HepG2 (cell line): Measurements from ENCODE around the gene IRF3. TPM values are rescaled to one million over a fixed set of nuclear protein-coding genes. Genes with fewer than 3 reads are reported as not detected.
A peak's percentile ranks its signal among the peaks of the same experiment; 100 is the strongest.

Source experiments
- ARNT ChIP-seq: fragments of 450-650 bp; IDR thresholded peaks from 2 replicates; pipeline ENCODE4 v1.6.1; 2017
- ELF3 ChIP-seq: IDR thresholded peaks from 2 replicates; pipeline ENCODE4 v1.6.1; 2016; ENCODE audit warnings: missing genetic modification reagents, missing compliant biosample characterization
- HDAC6 ChIP-seq: fragments of 200-600 bp; sonication (generic); IDR thresholded peaks from 2 replicates; pipeline ENCODE4 v1.7.0; 2017; ENCODE audit warnings: mild to moderate bottlenecking, antibody characterized with exemption, low read length, low read depth
- NFIB ChIP-seq: sonication (generic); formaldehyde crosslinking; IDR thresholded peaks from 2 replicates; pipeline ENCODE4 v1.9.0; 2021; ENCODE audit warnings: missing genetic modification reagents, mild to moderate bottlenecking, borderline replicate concordance
- NFYC ChIP-seq: IDR thresholded peaks from 2 replicates; pipeline ENCODE4 v1.6.1; 2016; ENCODE audit warnings: missing genetic modification reagents, missing compliant biosample characterization
- ZNF282 ChIP-seq: fragments of 450-650 bp; IDR thresholded peaks from 2 replicates; pipeline ENCODE4 v1.6.1; 2018; ENCODE audit not compliant: partially characterized antibody
- ZNF33A ChIP-seq: sonication (generic); formaldehyde crosslinking; IDR thresholded peaks from 2 replicates; pipeline ENCODE4 v1.5.1; 2020; ENCODE audit warnings: missing genetic modification reagents, mild to moderate bottlenecking, moderate library complexity, borderline replicate concordance
- ZNF543 ChIP-seq: sonication (generic); formaldehyde crosslinking; IDR thresholded peaks from 2 replicates; pipeline ENCODE4 v1.4.0; 2020; ENCODE audit warnings: mild to moderate bottlenecking, missing genetic modification reagents
- ZNF557 ChIP-seq: sonication (generic); formaldehyde crosslinking; IDR thresholded peaks from 2 replicates; pipeline ENCODE4 v1.4.0; 2020; ENCODE audit warnings: missing genetic modification reagents
- ZNF672 ChIP-seq: sonication (generic); formaldehyde crosslinking; IDR thresholded peaks from 2 replicates; pipeline ENCODE4 v1.8.1; 2022; ENCODE audit warnings: missing genetic modification reagents
- ZNF703 ChIP-seq: sonication (generic); formaldehyde crosslinking; IDR thresholded peaks from 2 replicates; pipeline ENCODE4 v1.5.1; 2020; ENCODE audit warnings: missing genetic modification reagents, mild to moderate bottlenecking, moderate library complexity, borderline replicate concordance
- ZNF761 ChIP-seq: sonication (generic); formaldehyde crosslinking; conservative IDR thresholded peaks from 2 replicates; pipeline ENCODE4 v1.4.0; 2020; ENCODE audit warnings: mild to moderate bottlenecking, missing genetic modification reagents
- ZNF891 ChIP-seq: sonication (generic); formaldehyde crosslinking; IDR thresholded peaks from 2 replicates; pipeline ENCODE4 v1.5.0; 2020; ENCODE audit warnings: mild to moderate bottlenecking, missing genetic modification reagents
- ZSCAN30 ChIP-seq: sonication (generic); formaldehyde crosslinking; IDR thresholded peaks from 2 replicates; pipeline ENCODE4 v1.5.0; 2020; ENCODE audit warnings: mild to moderate bottlenecking, missing genetic modification reagents
- polyA plus RNA-seq, 8 experiments: library from polyadenylated mRNA; depleted of rRNA in 3 of 8; stranded (reverse) in 7 of 8; unstranded in 1 of 8; fragments of >200 nt; fragmentation: Illumina TruSeq in 4 of 8; extraction: Trizol in 4 of 8; gene quantifications; 2 replicates each; pipeline versions ENCODE4 v1.2.1 to v1.2.3, GENCODE V29; 2011 to 2016; ENCODE audit warnings: low read depth in 4 of 8, missing spikeins in 1 of 8, mixed read lengths in 1 of 8; ENCODE audit not compliant: insufficient read depth in 1 of 8
- total RNA-seq, 5 experiments: library from RNA; depleted of rRNA; stranded (reverse); fragments of >200 nt; fragmentation: Illumina TruSeq; extraction: Trizol; gene quantifications; 2 replicates each; pipeline ENCODE4 v1.2.3, GENCODE V29; 2016; ENCODE audit warnings: low read depth in 1 of 5
- TF ChIP-seq, protein P1 (sequence below): sonication (generic); formaldehyde crosslinking; IDR thresholded peaks from 2 replicates; pipeline ENCODE4 v1.4.0; 2020; ENCODE audit warnings: missing genetic modification reagents, borderline replicate concordance
- TF ChIP-seq, protein P2 (sequence below): sonication (generic); formaldehyde crosslinking; IDR thresholded peaks from 2 replicates; pipeline ENCODE4 v1.4.0; 2020; ENCODE audit warnings: mild to moderate bottlenecking, missing genetic modification reagents, borderline replicate concordance
- TF ChIP-seq, protein P3 (sequence below): sonication (generic); formaldehyde crosslinking; IDR thresholded peaks from 2 replicates; pipeline ENCODE4 v1.5.1; 2020; ENCODE audit warnings: missing genetic modification reagents, mild to moderate bottlenecking, borderline replicate concordance
- TF ChIP-seq, protein P4 (sequence below): sonication (generic); formaldehyde crosslinking; IDR thresholded peaks from 2 replicates; pipeline ENCODE4 v1.5.0; 2020; ENCODE audit warnings: mild to moderate bottlenecking, missing genetic modification reagents

Gene IRF3
- total and polyA plus RNA-seq, 2 of the 13 experiments (the other 11 are each of a cell fraction or from before 2014, with no cell fraction given), result 61.9 to 65.5 TPM

DNA sequence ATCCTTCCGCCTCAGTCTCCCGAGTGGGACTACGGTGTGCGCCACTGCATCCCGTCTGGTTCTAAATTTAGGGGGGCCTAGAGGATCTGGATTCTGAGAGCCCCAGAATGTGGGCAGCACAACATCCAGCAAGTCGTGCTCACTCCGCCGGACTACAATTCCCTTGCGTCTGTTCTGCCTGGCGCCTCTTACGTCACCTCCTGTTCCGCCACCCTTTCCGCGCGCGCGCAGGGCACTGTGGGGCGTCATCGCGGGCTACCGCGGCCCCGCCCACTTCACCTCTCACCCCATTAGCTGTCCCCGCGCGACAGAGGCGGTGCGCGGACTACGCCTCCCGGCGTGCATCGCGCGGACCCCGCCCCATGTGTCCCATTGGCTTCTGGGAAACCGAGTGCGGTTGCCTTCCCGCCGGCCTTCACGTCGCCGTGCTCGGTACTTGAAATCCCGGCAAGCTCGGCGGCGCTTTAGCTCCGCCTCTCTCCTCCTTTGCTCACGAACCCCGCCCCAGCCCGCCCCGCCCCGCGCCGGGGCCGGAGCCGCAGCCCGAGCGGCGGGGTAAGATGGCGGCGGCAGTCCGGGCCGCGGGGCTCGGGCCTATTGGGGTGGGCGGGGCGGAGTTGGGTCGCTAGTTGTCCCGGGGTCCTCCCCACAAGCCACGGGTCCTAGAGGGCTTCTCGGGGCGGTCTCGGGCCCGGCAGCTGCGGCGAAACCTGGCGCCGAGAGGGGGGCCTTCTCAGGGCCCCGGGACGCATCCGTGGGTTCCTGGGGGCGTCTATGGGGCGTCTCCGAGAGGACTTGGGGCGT lies 23.8 kb downstream of the IRF3 start, which contains the start of gene SCAF1 (continued):
- TF ChIP-seq, protein P1, sequence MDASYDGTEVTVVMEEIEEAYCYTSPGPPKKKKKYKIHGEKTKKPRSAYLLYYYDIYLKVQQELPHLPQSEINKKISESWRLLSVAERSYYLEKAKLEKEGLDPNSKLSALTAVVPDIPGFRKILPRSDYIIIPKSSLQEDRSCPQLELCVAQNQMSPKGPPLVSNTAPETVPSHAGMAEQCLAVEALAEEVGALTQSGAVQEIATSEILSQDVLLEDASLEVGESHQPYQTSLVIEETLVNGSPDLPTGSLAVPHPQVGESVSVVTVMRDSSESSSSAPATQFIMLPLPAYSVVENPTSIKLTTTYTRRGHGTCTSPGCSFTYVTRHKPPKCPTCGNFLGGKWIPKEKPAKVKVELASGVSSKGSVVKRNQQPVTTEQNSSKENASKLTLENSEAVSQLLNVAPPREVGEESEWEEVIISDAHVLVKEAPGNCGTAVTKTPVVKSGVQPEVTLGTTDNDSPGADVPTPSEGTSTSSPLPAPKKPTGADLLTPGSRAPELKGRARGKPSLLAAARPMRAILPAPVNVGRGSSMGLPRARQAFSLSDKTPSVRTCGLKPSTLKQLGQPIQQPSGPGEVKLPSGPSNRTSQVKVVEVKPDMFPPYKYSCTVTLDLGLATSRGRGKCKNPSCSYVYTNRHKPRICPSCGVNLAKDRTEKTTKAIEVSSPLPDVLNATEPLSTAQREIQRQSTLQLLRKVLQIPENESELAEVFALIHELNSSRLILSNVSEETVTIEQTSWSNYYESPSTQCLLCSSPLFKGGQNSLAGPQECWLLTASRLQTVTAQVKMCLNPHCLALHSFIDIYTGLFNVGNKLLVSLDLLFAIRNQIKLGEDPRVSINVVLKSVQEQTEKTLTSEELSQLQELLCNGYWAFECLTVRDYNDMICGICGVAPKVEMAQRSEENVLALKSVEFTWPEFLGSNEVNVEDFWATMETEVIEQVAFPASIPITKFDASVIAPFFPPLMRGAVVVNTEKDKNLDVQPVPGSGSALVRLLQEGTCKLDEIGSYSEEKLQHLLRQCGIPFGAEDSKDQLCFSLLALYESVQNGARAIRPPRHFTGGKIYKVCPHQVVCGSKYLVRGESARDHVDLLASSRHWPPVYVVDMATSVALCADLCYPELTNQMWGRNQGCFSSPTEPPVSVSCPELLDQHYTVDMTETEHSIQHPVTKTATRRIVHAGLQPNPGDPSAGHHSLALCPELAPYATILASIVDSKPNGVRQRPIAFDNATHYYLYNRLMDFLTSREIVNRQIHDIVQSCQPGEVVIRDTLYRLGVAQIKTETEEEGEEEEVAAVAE, result no peak
- TF ChIP-seq, protein P2, sequence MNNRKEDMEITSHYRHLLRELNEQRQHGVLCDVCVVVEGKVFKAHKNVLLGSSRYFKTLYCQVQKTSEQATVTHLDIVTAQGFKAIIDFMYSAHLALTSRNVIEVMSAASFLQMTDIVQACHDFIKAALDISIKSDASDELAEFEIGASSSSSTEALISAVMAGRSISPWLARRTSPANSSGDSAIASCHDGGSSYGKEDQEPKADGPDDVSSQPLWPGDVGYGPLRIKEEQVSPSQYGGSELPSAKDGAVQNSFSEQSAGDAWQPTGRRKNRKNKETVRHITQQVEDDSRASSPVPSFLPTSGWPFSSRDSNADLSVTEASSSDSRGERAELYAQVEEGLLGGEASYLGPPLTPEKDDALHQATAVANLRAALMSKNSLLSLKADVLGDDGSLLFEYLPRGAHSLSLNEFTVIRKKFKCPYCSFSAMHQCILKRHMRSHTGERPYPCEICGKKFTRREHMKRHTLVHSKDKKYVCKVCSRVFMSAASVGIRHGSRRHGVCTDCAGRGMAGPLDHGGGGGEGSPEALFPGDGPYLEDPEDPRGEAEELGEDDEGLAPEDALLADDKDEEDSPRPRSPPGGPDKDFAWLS (CRISPR knock-in tag), result no peak
- TF ChIP-seq ZNF557 (CRISPR knock-in tag) (no peak), ZNF33A (CRISPR knock-in tag) (no peak), ZNF672 (CRISPR knock-in tag) (no peak), ZSCAN30 (no peak), ZNF703 (CRISPR knock-in tag) (no peak; the same call in 1 of the 2 replicates), NFYC (peak; percentile 71), ZNF761 (no peak), ARNT (no peak), ELF3 (CRISPR knock-in tag) (peak; percentile 68; the same call in 1 of the 2 replicates), ZNF543 (CRISPR knock-in tag) (no peak), HDAC6 (no peak), ZNF891 (CRISPR knock-in tag) (no peak), ZNF282 (no peak), NFIB (CRISPR knock-in tag) (no peak)
- TF ChIP-seq, protein P3, sequence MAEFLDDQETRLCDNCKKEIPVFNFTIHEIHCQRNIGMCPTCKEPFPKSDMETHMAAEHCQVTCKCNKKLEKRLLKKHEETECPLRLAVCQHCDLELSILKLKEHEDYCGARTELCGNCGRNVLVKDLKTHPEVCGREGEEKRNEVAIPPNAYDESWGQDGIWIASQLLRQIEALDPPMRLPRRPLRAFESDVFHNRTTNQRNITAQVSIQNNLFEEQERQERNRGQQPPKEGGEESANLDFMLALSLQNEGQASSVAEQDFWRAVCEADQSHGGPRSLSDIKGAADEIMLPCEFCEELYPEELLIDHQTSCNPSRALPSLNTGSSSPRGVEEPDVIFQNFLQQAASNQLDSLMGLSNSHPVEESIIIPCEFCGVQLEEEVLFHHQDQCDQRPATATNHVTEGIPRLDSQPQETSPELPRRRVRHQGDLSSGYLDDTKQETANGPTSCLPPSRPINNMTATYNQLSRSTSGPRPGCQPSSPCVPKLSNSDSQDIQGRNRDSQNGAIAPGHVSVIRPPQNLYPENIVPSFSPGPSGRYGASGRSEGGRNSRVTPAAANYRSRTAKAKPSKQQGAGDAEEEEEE (CRISPR knock-in tag), result no peak
- TF ChIP-seq, protein P4, sequence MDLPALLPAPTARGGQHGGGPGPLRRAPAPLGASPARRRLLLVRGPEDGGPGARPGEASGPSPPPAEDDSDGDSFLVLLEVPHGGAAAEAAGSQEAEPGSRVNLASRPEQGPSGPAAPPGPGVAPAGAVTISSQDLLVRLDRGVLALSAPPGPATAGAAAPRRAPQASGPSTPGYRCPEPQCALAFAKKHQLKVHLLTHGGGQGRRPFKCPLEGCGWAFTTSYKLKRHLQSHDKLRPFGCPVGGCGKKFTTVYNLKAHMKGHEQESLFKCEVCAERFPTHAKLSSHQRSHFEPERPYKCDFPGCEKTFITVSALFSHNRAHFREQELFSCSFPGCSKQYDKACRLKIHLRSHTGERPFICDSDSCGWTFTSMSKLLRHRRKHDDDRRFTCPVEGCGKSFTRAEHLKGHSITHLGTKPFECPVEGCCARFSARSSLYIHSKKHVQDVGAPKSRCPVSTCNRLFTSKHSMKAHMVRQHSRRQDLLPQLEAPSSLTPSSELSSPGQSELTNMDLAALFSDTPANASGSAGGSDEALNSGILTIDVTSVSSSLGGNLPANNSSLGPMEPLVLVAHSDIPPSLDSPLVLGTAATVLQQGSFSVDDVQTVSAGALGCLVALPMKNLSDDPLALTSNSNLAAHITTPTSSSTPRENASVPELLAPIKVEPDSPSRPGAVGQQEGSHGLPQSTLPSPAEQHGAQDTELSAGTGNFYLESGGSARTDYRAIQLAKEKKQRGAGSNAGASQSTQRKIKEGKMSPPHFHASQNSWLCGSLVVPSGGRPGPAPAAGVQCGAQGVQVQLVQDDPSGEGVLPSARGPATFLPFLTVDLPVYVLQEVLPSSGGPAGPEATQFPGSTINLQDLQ (CRISPR knock-in tag), result no peak
